ENCODE results near the gene TMOD2.

TMOD2 gene

DNA sequence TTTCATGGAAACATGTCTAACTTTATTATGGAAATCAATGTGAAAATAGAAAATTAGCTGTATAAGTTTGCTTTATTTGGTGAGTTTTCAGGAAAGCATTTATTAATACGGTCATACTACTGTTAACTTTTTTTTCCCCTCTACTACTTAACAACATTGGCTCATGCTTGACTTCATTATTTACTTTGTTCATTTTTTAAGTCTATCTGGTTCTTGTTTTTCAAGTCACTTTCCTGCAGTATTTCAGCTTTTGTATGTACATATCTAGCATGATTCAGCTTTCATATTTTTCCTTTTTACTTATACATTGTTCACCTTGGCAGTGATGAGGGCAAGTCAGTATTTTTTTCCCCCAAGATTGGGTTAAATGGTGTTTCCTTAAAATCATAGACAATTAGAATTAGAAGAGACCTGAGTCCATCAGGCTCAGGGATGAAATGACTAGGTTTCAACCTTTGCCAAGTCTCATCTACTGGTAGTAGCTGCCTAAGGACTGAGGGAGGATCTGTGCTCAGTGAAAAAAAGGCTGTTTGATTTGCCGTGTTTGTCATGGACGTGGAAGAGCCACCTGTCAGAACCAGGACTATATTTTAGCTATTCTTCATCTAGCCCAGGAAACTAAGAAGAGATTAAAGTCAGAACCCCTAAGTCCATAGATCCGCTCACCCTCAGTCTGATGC lies 93.5 kb downstream of the TMOD2 start:
- no peak for TF ChIP-seq POLR2A (IDR thresholded peaks at IDR 0.05; ENCODE audit: extremely low read depth, insufficient read length)
- no peak for TF ChIP-seq CTCF (IDR thresholded peaks at IDR 0.05; ENCODE audit: low read depth, low read length)
- TF ChIP-seq MYC (IDR thresholded peaks at IDR 0.05; ENCODE audit: low read depth, low read length): no peak
- no peak for DNase-seq (ENCODE audit: low read depth)
- H3K4me3 ChIP-seq (ENCODE audit: low read depth, low read length): no peak overlapping the region

DNA sequence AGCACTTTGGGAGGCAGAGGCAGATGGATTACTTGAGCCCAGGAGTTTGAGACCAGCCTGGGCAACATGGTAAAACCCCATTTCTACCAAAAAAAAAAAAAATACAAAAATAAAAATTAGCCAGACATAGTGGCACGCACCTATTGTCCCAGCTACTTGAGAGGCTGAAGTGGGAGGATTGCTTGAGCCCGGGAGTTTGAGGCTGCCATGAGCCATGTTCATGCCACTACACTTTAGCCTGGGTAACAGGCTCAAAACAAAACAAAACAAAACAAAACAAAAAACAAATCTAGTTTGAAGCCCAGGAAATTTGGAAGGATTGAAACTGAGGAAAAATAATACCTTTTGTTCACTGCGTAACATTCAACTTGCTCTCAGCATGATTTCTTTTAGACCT lies 94.7 kb downstream of the TMOD2 start:
- no peak overlapping the region for H3K4me3 ChIP-seq (ENCODE audit: low read depth, low read length)
- TF ChIP-seq CTCF (IDR thresholded peaks at IDR 0.05; ENCODE audit: low read depth, low read length) (no peak), MYC (IDR thresholded peaks at IDR 0.05; ENCODE audit: low read depth, low read length) (no peak), POLR2A (IDR thresholded peaks at IDR 0.05; ENCODE audit: extremely low read depth, insufficient read length) (no peak)
- TF ChIP-seq, protein P1, sequence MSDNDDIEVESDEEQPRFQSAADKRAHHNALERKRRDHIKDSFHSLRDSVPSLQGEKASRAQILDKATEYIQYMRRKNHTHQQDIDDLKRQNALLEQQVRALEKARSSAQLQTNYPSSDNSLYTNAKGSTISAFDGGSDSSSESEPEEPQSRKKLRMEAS (IDR thresholded peaks at IDR 0.05; ENCODE audit: low read depth, low read length): no peak
- peak; percentile 5 for DNase-seq (ENCODE audit: low read depth)

DNA sequence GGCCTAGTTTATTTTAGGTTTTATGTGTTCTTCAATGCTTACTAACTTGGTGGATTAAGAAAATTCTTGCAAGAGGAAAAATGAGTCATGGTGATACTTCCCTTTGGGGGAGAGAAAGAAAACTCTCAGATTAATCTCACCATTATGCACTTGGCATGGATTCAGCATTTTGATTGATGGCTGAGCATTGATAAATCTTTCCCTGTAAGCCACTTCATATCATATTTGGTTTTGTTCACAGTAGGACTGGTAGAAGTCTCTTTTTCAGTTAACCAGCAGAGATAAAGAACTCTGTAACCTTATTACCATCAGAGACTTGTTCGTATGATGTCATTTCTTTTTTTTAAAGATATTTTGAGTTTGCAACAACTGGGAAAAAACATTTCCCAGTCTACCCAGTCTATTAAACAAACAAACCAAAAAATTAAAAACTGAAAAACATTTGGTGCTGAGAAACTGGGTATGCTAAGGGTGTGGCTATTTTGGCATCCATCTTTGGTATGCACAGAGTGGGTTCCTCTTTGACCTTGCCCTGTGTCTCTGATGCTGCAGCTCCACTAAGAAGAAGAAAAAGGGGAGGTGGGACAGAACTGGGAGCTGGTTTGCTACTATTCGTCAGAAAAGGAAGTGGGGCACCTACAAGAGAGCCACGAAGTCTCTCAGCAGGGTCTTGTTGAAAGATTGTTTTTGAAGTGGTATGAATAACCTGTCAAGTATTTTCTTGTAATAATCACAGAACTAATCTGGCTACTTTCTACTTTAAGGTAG lies 95.2 kb downstream of the TMOD2 start:
- TF ChIP-seq, protein P1 (IDR thresholded peaks at IDR 0.05; ENCODE audit: low read depth, low read length): no peak
- TF ChIP-seq CTCF (IDR thresholded peaks at IDR 0.05; ENCODE audit: low read depth, low read length) (no peak), MYC (IDR thresholded peaks at IDR 0.05; ENCODE audit: low read depth, low read length) (no peak), POLR2A (IDR thresholded peaks at IDR 0.05; ENCODE audit: extremely low read depth, insufficient read length) (no peak)
- H3K4me3 ChIP-seq (ENCODE audit: low read depth, low read length): no peak overlapping the region
- peak; percentile 53 for DNase-seq (ENCODE audit: low read depth)

DNA sequence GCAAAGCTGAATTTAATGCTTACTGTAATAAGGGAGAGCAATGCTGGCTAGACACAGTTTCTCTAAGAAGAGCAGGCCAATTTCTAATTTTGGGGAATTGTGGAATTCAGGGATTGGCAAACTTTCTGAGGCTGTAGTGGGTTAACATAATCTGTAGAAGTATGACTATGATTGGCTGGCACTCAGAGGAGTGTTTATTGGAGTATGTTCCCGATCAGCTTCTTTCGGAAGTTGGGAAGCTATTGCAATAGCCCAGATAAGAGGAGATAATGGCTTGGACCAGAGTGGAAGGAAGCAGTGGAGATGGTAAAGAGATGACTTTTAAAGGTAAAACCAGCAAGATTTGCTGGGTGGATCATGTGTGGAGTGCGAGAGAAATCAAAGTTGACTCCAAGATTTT lies 97.4 kb downstream of the TMOD2 start:
- no peak overlapping the region for H3K4me3 ChIP-seq (ENCODE audit: low read depth, low read length)
- TF ChIP-seq CTCF (IDR thresholded peaks at IDR 0.05; ENCODE audit: low read depth, low read length) (no peak), POLR2A (IDR thresholded peaks at IDR 0.05; ENCODE audit: extremely low read depth, insufficient read length) (no peak), MYC (IDR thresholded peaks at IDR 0.05; ENCODE audit: low read depth, low read length) (no peak)
- TF ChIP-seq, protein P1 (IDR thresholded peaks at IDR 0.05; ENCODE audit: low read depth, low read length): no peak
- DNase-seq (ENCODE audit: low read depth): no peak

GRCh38 chr15:51849860-51850259 lies 98.5 kb downstream of the TMOD2 start:
- no peak for DNase-seq (ENCODE audit: low read depth)
- H3K4me3 ChIP-seq (ENCODE audit: low read depth, low read length): no peak overlapping the region
- TF ChIP-seq, protein P1 (IDR thresholded peaks at IDR 0.05; ENCODE audit: low read depth, low read length): no peak
- TF ChIP-seq CTCF (IDR thresholded peaks at IDR 0.05; ENCODE audit: low read depth, low read length) (no peak), MYC (IDR thresholded peaks at IDR 0.05; ENCODE audit: low read depth, low read length) (no peak), POLR2A (IDR thresholded peaks at IDR 0.05; ENCODE audit: extremely low read depth, insufficient read length) (no peak)
